GM12878 (cell line): ENCODE measurements around the gene ART3. TPM values are rescaled to one million over a fixed set of nuclear protein-coding genes. Genes with fewer than 3 reads are reported as not detected.
"Not testable (repeated sequence)": the region's sequence is repeated elsewhere in the genome, so short reads cannot be mapped to it uniquely, and the experiment has no call there.

Source experiments
- ATAC-seq: fragments of 200-7000 bp; cut with Tn5 transposase; 3 replicates; pipeline ENCODE4 v1.9.1; 2020; ENCODE audit warnings: mild to moderate bottlenecking, moderate library complexity
- BruUV-seq: library from RNA; stranded (reverse); fragments of 400-500 nt; replicated peaks from 2 replicates; lab custom pipeline; 2021; lab: Mats Ljungman, UMichigan
- CTCF ChIA-PET: fragments of 300-600 bp; sonication (Branson Sonifier 250); formaldehyde crosslinking; extraction: SDS; loops from one replicate; lab custom pipeline; 2021; ENCODE audit warnings: inconsistent platforms; lab: Yijun Ruan, JAX
- POLR2A ChIA-PET: fragments of 350-600 bp; formaldehyde crosslinking; extraction: SDS; loops from one replicate; lab custom pipeline; 2021; ENCODE audit warnings: inconsistent platforms; lab: Charles Lee
- RAD21 ChIA-PET: fragments of 300-600 bp; sonication (Branson Sonifier 250); formaldehyde crosslinking; loops from one replicate; lab custom pipeline; 2023; ENCODE audit warnings: antibody characterized with exemption; ENCODE audit not compliant: unreplicated experiment; lab: Charles Lee
- SMC1A ChIA-PET: fragments of 300-600 bp; sonication (Branson Sonifier 250); formaldehyde crosslinking; loops from one replicate; lab custom pipeline; 2023; ENCODE audit not compliant: unreplicated experiment, uncharacterized antibody; lab: Charles Lee
- DNase-seq: peaks from one replicate; pipeline ENCODE4 v3.0.0-alpha.2; 2011; ENCODE audit warnings: low read depth, low spot score
- FAIRE-seq: peaks from 3 replicates; lab custom pipeline; 2011; peaks lifted over from hg19 to GRCh38; lab: Jason Lieb, UNC
- H2AFZ ChIP-seq: 2 replicates; pipeline ENCODE4 v1.6.0; 2011; ENCODE audit warnings: low read depth, low read length, control low read depth; ENCODE audit not compliant: control insufficient read depth
- H3K27ac ChIP-seq: 2 replicates; pipeline ENCODE4 v1.5.1; 2011; ENCODE audit warnings: control low read depth; ENCODE audit not compliant: control insufficient read depth, insufficient read depth
- H3K27me3 ChIP-seq, 2 experiments: replicated peaks in 1 of 2; 2 replicates each; pipeline versions ENCODE4 v1.6.0 to v1.6.1; 2011; ENCODE audit warnings: low read length in 1 of 2; ENCODE audit not compliant: control insufficient read depth in 2 of 2, insufficient read depth in 2 of 2
- H3K36me3 ChIP-seq, 2 experiments: 2 replicates each; pipeline ENCODE4 v1.5.1; 2011; ENCODE audit warnings: low read length in 1 of 2; ENCODE audit not compliant: control insufficient read depth in 2 of 2, insufficient read depth in 2 of 2
- H3K4me1 ChIP-seq: 2 replicates; pipeline ENCODE4 v1.6.1; 2011; ENCODE audit warnings: mild to moderate bottlenecking, low read length, moderate library complexity, mixed read lengths; ENCODE audit not compliant: control insufficient read depth, insufficient read depth
- H3K4me2 ChIP-seq: 2 replicates; pipeline ENCODE4 v1.6.0; 2011; ENCODE audit warnings: control low read depth; ENCODE audit not compliant: control insufficient read depth, insufficient read depth
- H3K4me3 ChIP-seq: fragments of 200-600 bp; sonication (generic); 2 replicates; pipeline ENCODE4 v1.5.1; 2016
- H3K79me2 ChIP-seq: 2 replicates; pipeline ENCODE4 v1.6.0; 2011; ENCODE audit warnings: low read length; ENCODE audit not compliant: control insufficient read depth, insufficient read depth
- H3K9ac ChIP-seq: 2 replicates; pipeline ENCODE4 v1.8.0; 2011; ENCODE audit warnings: low read length, control low read depth, mixed read lengths; ENCODE audit not compliant: control insufficient read depth, insufficient read depth
- H3K9me3 ChIP-seq: replicated peaks from 3 replicates; pipeline ENCODE4 v1.5.1; 2011; ENCODE audit warnings: mild to moderate bottlenecking, low read length; ENCODE audit not compliant: control insufficient read depth, insufficient read depth
- H4K20me1 ChIP-seq: 2 replicates; pipeline ENCODE4 v1.6.0; 2011; ENCODE audit not compliant: control insufficient read depth, insufficient read depth
- WGBS: methylation state at CpG from one replicate; pipeline ENCODE4 v1.1.6; 2016; ENCODE audit warnings: low lambda C conversion rate; ENCODE audit not compliant: insufficient replicate concordance, insufficient coverage; ENCODE audit errors: missing lambda C conversion rate; 5-methylcytosine and 5-hydroxymethylcytosine counted together
- in situ Hi-C: fragments of 300-500 bp; cut with MboI; formaldehyde crosslinking; loops from 9 replicates; pipeline ENCODE4 v1.14.3; 2018; ENCODE audit warnings: mixed read lengths
- intact Hi-C: fragments of 100-400 bp; cut with micrococcal nuclease; formaldehyde crosslinking; loops from one replicate; pipeline ENCODE4 v1.14.2; 2022; ENCODE audit not compliant: unreplicated experiment
- polyA plus RNA-seq, 11 experiments: library from polyadenylated mRNA; depleted of rRNA in 4 of 11; unstranded in 6 of 11; stranded (reverse) in 5 of 11; fragments of >200 nt; fragmentation: Nextera tagmentation in 4 of 11; fragmentation: Illumina TruSeq in 1 of 11; extraction: Ambion mirVana in 4 of 11; extraction: Trizol in 1 of 11; gene quantifications; 1 replicate in 1 of 11; 2 replicates in 10 of 11; pipeline versions ENCODE4 v1.2.1 to v1.2.3, GENCODE V29; 2011 to 2016; ENCODE audit warnings: inconsistent platforms in 2 of 11, missing spikeins in 2 of 11, low read depth in 1 of 11
- total RNA-seq, 4 experiments: library from RNA; depleted of rRNA in 3 of 4; stranded (reverse); fragments of >200 nt in 3 of 4; fragmentation: Illumina TruSeq in 1 of 4; extraction: Trizol in 1 of 4; gene quantifications; 2 replicates each; pipeline versions ENCODE4 v1.2.1 to v1.2.3, GENCODE V29; 2013 to 2021

ART3 gene
- total and polyA plus RNA-seq, 10 of the 15 experiments (the other 5 are each of a cell fraction or from before 2014, with no cell fraction given), result 0.18 to 0.50 (median 0.26) TPM; not detected in 6

DNA sequence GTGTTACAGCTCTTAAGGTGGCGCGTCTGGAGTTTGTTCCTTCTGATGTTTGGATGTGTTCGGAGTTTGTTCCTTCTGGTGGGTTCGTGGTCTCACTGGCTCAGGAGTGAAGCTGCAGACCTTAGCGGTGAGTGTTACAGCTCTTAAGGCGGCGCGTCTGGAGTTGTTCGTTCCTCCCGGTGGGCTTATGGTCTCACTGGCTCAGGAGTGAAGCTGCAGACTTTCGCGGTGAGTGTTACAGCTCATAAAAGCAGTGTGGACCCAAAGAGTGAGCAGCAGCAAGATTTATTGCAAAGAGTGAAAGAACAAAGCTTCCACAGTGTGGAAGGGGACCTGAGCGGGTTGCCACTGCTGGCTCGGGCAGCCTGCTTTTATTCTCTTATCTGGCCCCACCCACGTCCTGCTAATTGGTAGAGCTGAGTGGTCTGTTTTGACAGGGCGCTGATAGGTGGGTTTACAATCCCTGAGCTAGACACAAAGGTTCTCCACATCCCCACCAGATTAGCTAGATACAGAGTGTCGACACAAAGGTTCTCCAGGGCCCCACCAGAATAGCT, 24.6 kb upstream of the ART3 start:
- SMC1A ChIA-PET, result interaction anchor here (1.4 kb wide), 1 partner anchor 8 kb away, joined by 5 read pairs; no protein-coding TSS in a partner anchor
- H3K4me1 ChIP-seq, H3K36me3 ChIP-seq, DNase-seq, intact Hi-C loops, POLR2A ChIA-PET, H3K27ac ChIP-seq, FAIRE-seq, H3K79me2 ChIP-seq, BruUV-seq, ATAC-seq, H4K20me1 ChIP-seq, RAD21 ChIA-PET, in situ Hi-C loops, H3K27me3 ChIP-seq, H2AFZ ChIP-seq, CTCF ChIA-PET, H3K4me3 ChIP-seq, H3K9me3 ChIP-seq, H3K4me2 ChIP-seq, H3K9ac ChIP-seq: not testable (repeated sequence)
- 78% methylated on average over 15 of the region's 17 CpGs for WGBS

DNA sequence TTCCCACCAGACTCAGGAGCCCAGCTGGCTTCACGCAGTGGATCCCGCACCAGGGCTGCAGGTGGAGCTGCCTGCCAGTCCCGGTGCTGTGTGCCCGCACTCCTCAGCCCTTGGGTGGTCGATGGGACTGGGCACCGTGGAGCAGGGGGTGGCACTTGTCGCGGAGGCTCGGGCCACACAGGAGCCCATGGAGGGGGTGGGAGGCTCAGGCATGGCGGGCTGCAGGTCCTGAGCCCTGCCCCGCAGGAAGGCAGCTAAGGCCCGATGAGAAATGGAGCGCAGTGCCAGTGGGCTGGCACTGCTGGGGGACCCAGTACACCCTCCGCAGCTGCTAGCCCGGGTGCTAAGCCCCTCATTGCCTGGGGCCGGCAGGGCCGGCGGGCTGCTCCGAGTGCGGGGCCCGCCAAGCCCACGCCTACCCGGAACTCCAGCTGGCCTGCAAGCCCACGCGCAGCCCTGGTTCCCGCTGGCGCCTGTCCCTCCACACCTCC, 23.9 kb upstream of the ART3 start:
- POLR2A ChIA-PET, RAD21 ChIA-PET: not testable (repeated sequence)
- SMC1A ChIA-PET, result interaction anchor here (1.4 kb wide), 1 partner anchor 8 kb away, joined by 5 read pairs; no protein-coding TSS in a partner anchor

More for the DNA sequence above, 23.9 kb upstream of the ART3 start:
- H4K20me1 ChIP-seq, H3K9ac ChIP-seq, DNase-seq, H2AFZ ChIP-seq, H3K27ac ChIP-seq, H3K4me2 ChIP-seq, H3K4me3 ChIP-seq, H3K27me3 ChIP-seq, H3K9me3 ChIP-seq, ATAC-seq, FAIRE-seq, H3K36me3 ChIP-seq, in situ Hi-C loops, intact Hi-C loops, BruUV-seq, H3K79me2 ChIP-seq: not testable (repeated sequence)
- CTCF ChIA-PET, result interaction anchor here (0.6 to 1.3 kb wide), 2 partner anchors 55 to 149 kb away, joined by 3 read pairs; no protein-coding TSS in a partner anchor
- peaks cover 13% of the 10 kb centered on the region for H3K4me1 ChIP-seq
- WGBS, result 84% methylated on average over 25 of the region's 27 CpGs
